Neural cell (in vitro differentiated cells): ENCODE measurements around the gene CEP85.

ENCODE experiments used
- CTCF ChIP-seq: fragments of 450-650 bp; IDR thresholded peaks from 2 replicates; pipeline ENCODE4 v1.5.1; 2014; ENCODE audit warnings: antibody characterized with exemption, mild to moderate bottlenecking, moderate library complexity; ENCODE audit not compliant: poor library complexity, severe bottlenecking
- EP300 ChIP-seq: fragments of 450-650 bp; conservative IDR thresholded peaks from 2 replicates; pipeline ENCODE4 v1.6.1; 2014; ENCODE audit warnings: antibody characterized with exemption, mild to moderate bottlenecking, moderate library complexity; ENCODE audit not compliant: poor library complexity, severe bottlenecking
- EZH2 ChIP-seq: fragments of 200-600, 300-800 bp; shearing (Covaris generic), sonication (generic); IDR thresholded peaks from 2 replicates; pipeline ENCODE4 v1.6.1; 2014; ENCODE audit warnings: antibody characterized with exemption, low read length, borderline replicate concordance, mild to moderate bottlenecking; ENCODE audit not compliant: insufficient read depth, poor library complexity, severe bottlenecking
- MXI1 ChIP-seq: fragments of 450-650 bp; conservative IDR thresholded peaks from 2 replicates; pipeline ENCODE4 v1.6.1; 2014; ENCODE audit warnings: antibody characterized with exemption, mild to moderate bottlenecking; ENCODE audit not compliant: poor library complexity, severe bottlenecking
- POLR2AphosphoS5 ChIP-seq: IDR thresholded peaks from 2 replicates; pipeline ENCODE4 v1.6.1; 2012

DNA sequence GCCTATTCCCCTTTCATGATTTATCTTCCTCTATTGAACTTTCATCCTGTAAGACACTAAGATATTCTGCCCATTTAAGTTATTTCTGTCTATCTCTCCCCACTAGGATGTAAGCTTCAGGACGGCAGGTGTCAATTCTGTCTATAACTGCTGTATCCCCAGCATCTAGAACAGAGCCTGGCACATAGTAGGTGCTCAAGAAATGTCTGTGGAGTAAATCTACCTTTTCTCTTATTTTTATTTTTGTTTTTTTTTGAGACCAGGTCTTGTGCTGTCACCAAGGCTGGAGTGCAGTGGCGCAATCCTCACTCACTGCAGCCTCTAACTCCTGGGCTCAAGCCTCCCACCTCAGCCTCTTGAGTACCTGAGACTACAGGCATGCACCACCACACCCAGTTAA, 89.4 kb downstream of the CEP85 start:
- no peak for TF ChIP-seq POLR2AphosphoS5
- TF ChIP-seq CTCF = no peak
- TF ChIP-seq EP300 = no peak
- no peak for TF ChIP-seq MXI1
- no peak for TF ChIP-seq EZH2
